ENCODE data around the gene GZMA.
"Not testable (repeated sequence)": the region's sequence is repeated elsewhere in the genome, so short reads cannot be mapped to it uniquely, and the experiment has no call there.

The GZMA gene

GRCh38 chr5:55105976-55106375 lies 3.5 kb downstream of the GZMA start:
- DNase-seq (ENCODE audit: insufficient read length, low spot score); FAIRE-seq: not testable (repeated sequence)

GRCh38 chr5:55108661-55109060 lies 6.2 kb downstream of the GZMA start:
- FAIRE-seq (no peak), DNase-seq (ENCODE audit: insufficient read length, low spot score) (no peak)

- no peak for FAIRE-seq
- DNase-seq (ENCODE audit: insufficient read length, low spot score), result no peak
Observed at GRCh38 chr5:55110217-55110616, 7.8 kb downstream of the GZMA start.

GRCh38 chr5:55113327-55113726 lies 10.9 kb downstream of the GZMA start:
- FAIRE-seq (no peak), DNase-seq (ENCODE audit: insufficient read length, low spot score) (no peak)

- DNase-seq (ENCODE audit: insufficient read length, low spot score) (no peak), FAIRE-seq (no peak)
Observed at GRCh38 chr5:55114061-55114460, 11.6 kb downstream of the GZMA start.

- FAIRE-seq, result no peak
- no peak for DNase-seq (ENCODE audit: insufficient read length, low spot score)
Observed at GRCh38 chr5:55123365-55123764, 20.9 kb downstream of the GZMA start.

- no peak for FAIRE-seq
- DNase-seq (ENCODE audit: insufficient read length, low spot score), result no peak
Observed at GRCh38 chr5:55134053-55134722, 31.7 kb downstream of the GZMA start.

- no peak for DNase-seq (ENCODE audit: insufficient read length, low spot score)
- no peak for FAIRE-seq
Observed at GRCh38 chr5:55136521-55136920, 34.1 kb downstream of the GZMA start.

GRCh38 chr5:55140908-55141665 lies 38.6 kb downstream of the GZMA start:
- no peak for FAIRE-seq
- no peak for DNase-seq (ENCODE audit: insufficient read length, low spot score)

- no peak for FAIRE-seq
Observed at GRCh38 chr5:55141945-55142690, 39.7 kb downstream of the GZMA start.

GRCh38 chr5:55143624-55144023 lies 41.2 kb downstream of the GZMA start:
- FAIRE-seq (no peak), DNase-seq (ENCODE audit: insufficient read length, low spot score) (no peak)

More at GRCh38 chr5:55141945-55142690, 39.7 kb downstream of the GZMA start:
- DNase-seq (ENCODE audit: insufficient read length, low spot score), result no peak

GRCh38 chr5:55146080-55146479 lies 43.6 kb downstream of the GZMA start:
- no peak for DNase-seq (ENCODE audit: insufficient read length, low spot score)
- no peak for FAIRE-seq

- FAIRE-seq (no peak), DNase-seq (ENCODE audit: insufficient read length, low spot score) (peak; percentile 74)
Observed at GRCh38 chr5:55146543-55147151, 44.2 kb downstream of the GZMA start.

GRCh38 chr5:55149308-55149795 lies 46.9 kb downstream of the GZMA start:
- peak; percentile 26 for FAIRE-seq
- no peak for DNase-seq (ENCODE audit: insufficient read length, low spot score)

- FAIRE-seq (no peak), DNase-seq (ENCODE audit: insufficient read length, low spot score) (no peak)
Observed at GRCh38 chr5:55151923-55152842, 49.7 kb downstream of the GZMA start.

- FAIRE-seq (no peak), DNase-seq (ENCODE audit: insufficient read length, low spot score) (no peak)
Observed at GRCh38 chr5:55154873-55155272, 52.4 kb downstream of the GZMA start.
